SH-SY5Y (cell line): Measurements from ENCODE around the gene KCNJ12.

Experiments used
- GATA2 ChIP-seq: IDR thresholded peaks from 2 replicates; pipeline ENCODE4 v1.6.1; 2011; ENCODE audit warnings: mild to moderate bottlenecking, low read depth, low read length
- GATA3 ChIP-seq: IDR thresholded peaks from 2 replicates; pipeline ENCODE4 v1.6.1; 2011; ENCODE audit warnings: low read depth, mild to moderate bottlenecking, low read length, moderate library complexity

DNA sequence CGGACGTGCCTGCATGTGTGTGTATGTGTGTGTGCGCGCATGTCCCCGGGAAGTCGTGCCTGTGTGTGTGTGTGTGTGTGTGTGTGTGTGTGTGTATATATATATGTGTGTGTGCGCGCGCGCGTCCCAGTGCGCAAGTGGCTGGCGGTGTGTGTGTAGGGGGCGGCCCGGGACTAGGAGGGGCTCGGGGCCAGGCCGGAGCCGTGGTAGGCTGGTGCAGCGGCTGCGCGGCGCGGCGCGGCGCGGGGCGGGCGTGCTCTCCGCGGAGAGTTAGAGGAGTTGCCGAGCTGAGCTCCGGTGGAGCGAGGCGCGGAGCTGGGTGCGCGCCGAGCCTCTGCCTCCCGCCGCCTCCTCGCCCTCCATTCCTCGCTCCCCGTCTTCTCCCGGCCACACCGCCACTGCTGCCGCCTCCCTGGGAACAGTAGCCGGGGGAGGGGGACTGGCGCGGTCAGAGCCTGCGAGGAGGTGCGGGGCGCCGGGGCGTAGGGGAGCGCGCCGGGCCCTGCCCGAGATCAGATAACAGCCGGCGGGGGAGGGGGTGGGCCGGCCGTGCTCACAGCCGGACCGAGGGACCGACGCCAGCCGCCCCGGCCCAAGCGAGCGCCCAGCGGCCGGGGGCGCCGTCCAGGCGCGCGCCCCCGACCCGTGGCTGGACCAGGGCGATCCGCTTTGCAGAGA, at the start of gene KCNJ12:
- TF ChIP-seq GATA2 = peak; percentile 59
- no peak for TF ChIP-seq GATA3
